Astrocyte (in vitro differentiated cells and primary cell): ENCODE results near the gene ZSWIM9.

Experiments
- CTCF ChIP-seq: IDR thresholded peaks from 2 replicates; pipeline ENCODE4 v1.5.1; 2011; ENCODE audit warnings: low read depth, mild to moderate bottlenecking, inconsistent platforms, low read length, moderate library complexity; ENCODE audit not compliant: insufficient read depth
- EZH2 ChIP-seq: IDR thresholded peaks from 2 replicates; pipeline ENCODE4 v1.6.1; 2012; ENCODE audit warnings: mild to moderate bottlenecking, low read length, inconsistent platforms; ENCODE audit not compliant: insufficient read depth

- no peak for TF ChIP-seq CTCF
- no peak for TF ChIP-seq EZH2
These were observed 68.6 kb downstream of the ZSWIM9 start for GRCh38 chr19:48239120-48239519.
